Endodermal cell (in vitro differentiated cells): ENCODE measurements around the gene LGR6. TPM values are rescaled to one million over a fixed set of nuclear protein-coding genes. Genes with fewer than 3 reads are reported as not detected.
A peak's percentile ranks its signal among the peaks of the same experiment; 100 is the strongest.

ENCODE experiments used
- DNase-seq: peaks from one replicate; pipeline ENCODE4 v3.0.0-alpha.2; 2017
- H3K27ac ChIP-seq: 2 replicates; pipeline ENCODE4 v1.5.1; 2013; ENCODE audit warnings: mild to moderate bottlenecking, low read depth, low read length, moderate library complexity
- H3K27me3 ChIP-seq: 2 replicates; pipeline ENCODE4 v1.6.1; 2013; ENCODE audit warnings: mild to moderate bottlenecking, low read length, moderate library complexity; ENCODE audit not compliant: insufficient read depth, control insufficient read depth, poor library complexity, severe bottlenecking
- H3K36me3 ChIP-seq: 2 replicates; pipeline ENCODE4 v1.7.0; 2013; ENCODE audit warnings: mild to moderate bottlenecking, low read length, moderate library complexity; ENCODE audit not compliant: control insufficient read depth, insufficient read depth
- H3K4me1 ChIP-seq: one replicate; pipeline ENCODE4 v1.7.0; 2013; ENCODE audit warnings: low read length; ENCODE audit not compliant: control insufficient read depth, insufficient read depth
- H3K4me3 ChIP-seq: 2 replicates; pipeline ENCODE4 v1.5.1; 2013; ENCODE audit warnings: mild to moderate bottlenecking, low read length, moderate library complexity
- H3K9ac ChIP-seq: 2 replicates; pipeline ENCODE4 v1.6.1; 2013; ENCODE audit warnings: mild to moderate bottlenecking, low read length, moderate library complexity; ENCODE audit not compliant: poor library complexity, severe bottlenecking; ENCODE audit errors: extremely low read depth
- H3K9me3 ChIP-seq: 2 replicates; pipeline ENCODE4 v1.6.1; 2013; ENCODE audit warnings: mild to moderate bottlenecking, low read length, moderate library complexity; ENCODE audit not compliant: control insufficient read depth
- H3K27ac Mint-ChIP-seq: 2 replicates; pipeline ENCODE4 v1.8.0; 2020; ENCODE audit warnings: mixed read lengths
- H3K27me3 Mint-ChIP-seq: 2 replicates; pipeline ENCODE4 v1.8.0; 2021; ENCODE audit warnings: mild to moderate bottlenecking, mixed read lengths; ENCODE audit not compliant: insufficient read depth
- H3K36me3 Mint-ChIP-seq: 2 replicates; pipeline ENCODE4 v1.8.0; 2020; ENCODE audit warnings: low read depth, mixed read lengths
- H3K4me1 Mint-ChIP-seq: 2 replicates; pipeline ENCODE4 v1.8.0; 2020; ENCODE audit warnings: mixed read lengths
- H3K4me3 Mint-ChIP-seq: 2 replicates; pipeline ENCODE4 v1.8.0; 2020; ENCODE audit warnings: mild to moderate bottlenecking, moderate library complexity, mixed read lengths
- H3K9me3 Mint-ChIP-seq: 2 replicates; pipeline ENCODE4 v1.8.0; 2020; ENCODE audit warnings: mild to moderate bottlenecking, mixed read lengths
- WGBS, 2 experiments: methylation state at CpG; one replicate each; pipeline versions ENCODE4 v1.1.5 to v1.1.7; 2013; ENCODE audit warnings: missing lambda C conversion rate in 2 of 2, mixed read lengths in 1 of 2; ENCODE audit not compliant: insufficient coverage in 1 of 2, insufficient read length in 1 of 2; 5-methylcytosine and 5-hydroxymethylcytosine counted together
- total RNA-seq, 2 donors: library from RNA; stranded (reverse); fragmentation: NEBNext Ultra II Directional in 1 of 2; extraction: Animal tissue kit (Norgen Biotek cat#: 25700) in 1 of 2; gene quantifications; 2 replicates in 1 of 2; 3 replicates in 1 of 2; pipeline ENCODE4 v1.2.1, GENCODE V29; 2021
- TF ChIP-seq, protein P1 (sequence below): fragments of 200-600 bp; sonication (generic); conservative IDR thresholded peaks from 2 replicates; pipeline ENCODE4 v1.5.0; 2021; ENCODE audit warnings: antibody characterized with exemption, mild to moderate bottlenecking

The LGR6 gene
- total RNA-seq, 2 donors from 2014 or later: 0.73 to 1.5 TPM

- peak; percentile 16 for DNase-seq
- Mint-ChIP-seq H3K36me3 (no peaks in the 10 kb centered on the region), H3K9me3 (no peaks in the 10 kb centered on the region), H3K27me3 (peaks cover 2% of the 10 kb centered on the region), H3K4me1 (peaks cover 15% of the 10 kb centered on the region), H3K4me3 (no peak overlapping the region), H3K27ac (no peak overlapping the region)
- Histone ChIP-seq H3K9ac (no peak overlapping the region), H3K9me3 (no peaks in the 10 kb centered on the region), H3K27me3 (no peaks in the 10 kb centered on the region), H3K36me3 (no peaks in the 10 kb centered on the region), H3K27ac (no peak overlapping the region), H3K4me1 (peaks cover 10% of the 10 kb centered on the region), H3K4me3 (no peak overlapping the region)
- 98 to 100% methylated on average over 2 to 3 of the region's 3 CpGs for WGBS, 2 experiments
- TF ChIP-seq, protein P1, sequence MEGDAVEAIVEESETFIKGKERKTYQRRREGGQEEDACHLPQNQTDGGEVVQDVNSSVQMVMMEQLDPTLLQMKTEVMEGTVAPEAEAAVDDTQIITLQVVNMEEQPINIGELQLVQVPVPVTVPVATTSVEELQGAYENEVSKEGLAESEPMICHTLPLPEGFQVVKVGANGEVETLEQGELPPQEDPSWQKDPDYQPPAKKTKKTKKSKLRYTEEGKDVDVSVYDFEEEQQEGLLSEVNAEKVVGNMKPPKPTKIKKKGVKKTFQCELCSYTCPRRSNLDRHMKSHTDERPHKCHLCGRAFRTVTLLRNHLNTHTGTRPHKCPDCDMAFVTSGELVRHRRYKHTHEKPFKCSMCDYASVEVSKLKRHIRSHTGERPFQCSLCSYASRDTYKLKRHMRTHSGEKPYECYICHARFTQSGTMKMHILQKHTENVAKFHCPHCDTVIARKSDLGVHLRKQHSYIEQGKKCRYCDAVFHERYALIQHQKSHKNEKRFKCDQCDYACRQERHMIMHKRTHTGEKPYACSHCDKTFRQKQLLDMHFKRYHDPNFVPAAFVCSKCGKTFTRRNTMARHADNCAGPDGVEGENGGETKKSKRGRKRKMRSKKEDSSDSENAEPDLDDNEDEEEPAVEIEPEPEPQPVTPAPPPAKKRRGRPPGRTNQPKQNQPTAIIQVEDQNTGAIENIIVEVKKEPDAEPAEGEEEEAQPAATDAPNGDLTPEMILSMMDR: no peak
Measured at GRCh38 chr1:202275061-202275770, 81.6 kb downstream of the LGR6 start.

DNA sequence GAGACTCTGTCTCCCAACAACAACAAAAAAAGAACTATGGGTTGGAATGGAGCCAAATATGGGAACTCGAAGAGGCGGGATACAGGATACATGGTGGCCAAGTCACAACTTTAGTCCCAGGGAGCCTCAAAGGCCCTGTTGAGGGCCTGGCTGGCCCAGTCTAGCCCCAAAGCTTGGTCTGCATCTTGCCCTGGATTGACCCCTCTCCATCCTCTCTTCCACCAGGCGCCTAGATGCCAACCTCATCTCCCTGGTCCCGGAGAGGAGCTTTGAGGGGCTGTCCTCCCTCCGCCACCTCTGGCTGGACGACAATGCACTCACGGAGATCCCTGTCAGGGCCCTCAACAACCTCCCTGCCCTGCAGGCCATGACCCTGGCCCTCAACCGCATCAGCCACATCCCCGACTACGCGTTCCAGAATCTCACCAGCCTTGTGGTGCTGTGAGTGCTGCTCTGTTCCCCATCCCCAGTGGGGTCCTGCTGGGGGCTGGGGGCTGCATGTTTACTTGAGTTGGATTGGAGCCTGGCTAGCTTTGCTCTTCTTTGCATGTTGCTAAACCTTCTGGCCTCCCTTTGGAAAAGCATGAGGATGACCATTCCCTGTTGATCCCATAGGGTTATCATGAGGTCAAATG is 82.6 kb downstream of the LGR6 start:
- no peak overlapping the region for H3K9ac ChIP-seq
- H3K27me3 Mint-ChIP-seq: peaks cover 6% of the 10 kb centered on the region
- 88 to 94% methylated on average over 10 to 11 of the region's 11 CpGs for WGBS, 2 experiments
- no peak overlapping the region for H3K4me3 Mint-ChIP-seq
- H3K9me3 ChIP-seq: no peaks in the 10 kb centered on the region
- H3K27ac Mint-ChIP-seq: no peak overlapping the region
- no peaks in the 10 kb centered on the region for H3K27me3 ChIP-seq
- H3K4me1 ChIP-seq: peaks cover 6% of the 10 kb centered on the region
- H3K36me3 ChIP-seq: no peaks in the 10 kb centered on the region
- TF ChIP-seq, protein P1: no peak
- peaks cover 19% of the 10 kb centered on the region for H3K4me1 Mint-ChIP-seq
- no peaks in the 10 kb centered on the region for H3K36me3 Mint-ChIP-seq
- no peaks in the 10 kb centered on the region for H3K9me3 Mint-ChIP-seq
- peak; percentile 34 for DNase-seq
- no peak overlapping the region for H3K27ac ChIP-seq
- H3K4me3 ChIP-seq: no peak overlapping the region

DNA sequence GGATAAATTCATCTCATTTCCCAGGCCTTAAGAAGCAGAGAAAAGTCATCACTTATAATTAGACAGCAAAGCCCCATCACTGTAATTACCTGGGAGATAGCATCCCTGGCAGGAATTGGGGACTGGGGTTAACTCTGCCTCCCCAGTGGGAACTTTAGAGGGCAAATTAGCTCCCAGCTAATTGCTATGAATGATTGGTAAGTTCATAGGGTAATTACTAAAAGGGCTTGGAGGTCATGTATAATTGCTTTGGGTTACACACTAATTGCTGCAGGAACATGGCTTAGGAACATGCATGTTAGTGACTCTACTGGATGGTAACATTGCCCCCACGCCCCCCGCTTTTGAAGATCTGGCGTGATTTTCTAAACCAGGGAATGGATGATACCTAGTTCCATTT is 83.3 kb downstream of the LGR6 start:
- Histone ChIP-seq H3K9ac (no peak overlapping the region), H3K27me3 (no peaks in the 10 kb centered on the region), H3K9me3 (no peaks in the 10 kb centered on the region), H3K27ac (no peak overlapping the region), H3K4me1 (peaks cover 6% of the 10 kb centered on the region), H3K36me3 (no peaks in the 10 kb centered on the region), H3K4me3 (no peak overlapping the region)
- Mint-ChIP-seq H3K9me3 (no peaks in the 10 kb centered on the region), H3K4me1 (peaks cover 16% of the 10 kb centered on the region), H3K4me3 (no peak overlapping the region), H3K27me3 (peaks cover 6% of the 10 kb centered on the region), H3K36me3 (no peaks in the 10 kb centered on the region), H3K27ac (no peak overlapping the region)
- no peak for DNase-seq
- WGBS, 2 experiments: 80 to 92% methylated on average over 1 to 3 of the region's 3 CpGs
- TF ChIP-seq, protein P1: no peak
